IMR-90 (cell line): ENCODE measurements around the gene TTLL4.

Experiments
- BHLHE40 ChIP-seq: fragments of 150-350 bp; IDR thresholded peaks from 2 replicates; pipeline ENCODE4 v1.6.1; 2016; ENCODE audit warnings: mild to moderate bottlenecking, low read depth, low read length
- CEBPB ChIP-seq: IDR thresholded peaks from 2 replicates; pipeline ENCODE4 v1.6.1; 2012; ENCODE audit warnings: low read depth, low read length, improper control_type of control experiment
- MXI1 ChIP-seq: IDR thresholded peaks from 2 replicates; pipeline ENCODE4 v1.6.1; 2012; ENCODE audit warnings: low read depth, mild to moderate bottlenecking, low read length, moderate library complexity, borderline replicate concordance
- NFE2L2 ChIP-seq: fragments of 150-350 bp; IDR thresholded peaks from 2 replicates; pipeline ENCODE4 v1.6.1; 2016; ENCODE audit warnings: low read depth, mild to moderate bottlenecking, low read length
- POLR2A ChIP-seq: IDR thresholded peaks from 2 replicates; pipeline ENCODE4 v1.6.1; 2012; ENCODE audit warnings: mild to moderate bottlenecking, low read depth, low read length
- RAD21 ChIP-seq: IDR thresholded peaks from 2 replicates; pipeline ENCODE4 v1.6.1; 2012; ENCODE audit warnings: low read length, improper control_type of control experiment
- SMC3 ChIP-seq: fragments of 150-350 bp; IDR thresholded peaks from 2 replicates; pipeline ENCODE4 v1.6.1; 2016; ENCODE audit warnings: low read depth, mild to moderate bottlenecking, antibody characterized with exemption, low read length, moderate library complexity
- TF ChIP-seq, protein P1 (sequence below): conservative IDR thresholded peaks from 2 replicates; pipeline ENCODE4 v1.5.1; 2012; ENCODE audit warnings: mild to moderate bottlenecking, low read depth, low read length, improper control_type of control experiment

GRCh38 chr2:218786133-218786532, 75.5 kb downstream of the TTLL4 start:
- TF ChIP-seq, protein P1, sequence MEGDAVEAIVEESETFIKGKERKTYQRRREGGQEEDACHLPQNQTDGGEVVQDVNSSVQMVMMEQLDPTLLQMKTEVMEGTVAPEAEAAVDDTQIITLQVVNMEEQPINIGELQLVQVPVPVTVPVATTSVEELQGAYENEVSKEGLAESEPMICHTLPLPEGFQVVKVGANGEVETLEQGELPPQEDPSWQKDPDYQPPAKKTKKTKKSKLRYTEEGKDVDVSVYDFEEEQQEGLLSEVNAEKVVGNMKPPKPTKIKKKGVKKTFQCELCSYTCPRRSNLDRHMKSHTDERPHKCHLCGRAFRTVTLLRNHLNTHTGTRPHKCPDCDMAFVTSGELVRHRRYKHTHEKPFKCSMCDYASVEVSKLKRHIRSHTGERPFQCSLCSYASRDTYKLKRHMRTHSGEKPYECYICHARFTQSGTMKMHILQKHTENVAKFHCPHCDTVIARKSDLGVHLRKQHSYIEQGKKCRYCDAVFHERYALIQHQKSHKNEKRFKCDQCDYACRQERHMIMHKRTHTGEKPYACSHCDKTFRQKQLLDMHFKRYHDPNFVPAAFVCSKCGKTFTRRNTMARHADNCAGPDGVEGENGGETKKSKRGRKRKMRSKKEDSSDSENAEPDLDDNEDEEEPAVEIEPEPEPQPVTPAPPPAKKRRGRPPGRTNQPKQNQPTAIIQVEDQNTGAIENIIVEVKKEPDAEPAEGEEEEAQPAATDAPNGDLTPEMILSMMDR: no peak
- TF ChIP-seq POLR2A: no peak
- TF ChIP-seq SMC3: no peak
- TF ChIP-seq MXI1: no peak
- TF ChIP-seq RAD21: no peak
- no peak for TF ChIP-seq CEBPB
- TF ChIP-seq NFE2L2: no peak
- no peak for TF ChIP-seq BHLHE40
